Transverse colon (tissue), 4 donors: Measurements from ENCODE around the gene PAQR3. TPM values are rescaled to one million over a fixed set of nuclear protein-coding genes. Genes with fewer than 3 reads are reported as not detected.

Experiments used
- DNase-seq: peaks from one replicate; pipeline ENCODE4 v3.0.0-alpha.2; 2019
- H3K27ac ChIP-seq, 4 donors: fragments of 200-600 bp; sonication (generic); 2 replicates each; pipeline ENCODE4 v1.5.1; 2016 to 2018; ENCODE audit warnings: inconsistent platforms in 4 of 4
- H3K27me3 ChIP-seq: fragments of 200-600 bp; sonication (generic); 2 replicates; pipeline ENCODE4 v1.5.1; 2017; ENCODE audit warnings: inconsistent platforms
- H3K36me3 ChIP-seq, 4 donors: fragments of 200-600 bp; sonication (generic); 2 replicates each; pipeline ENCODE4 v1.5.1; 2017 to 2019; ENCODE audit warnings: inconsistent platforms in 4 of 4
- H3K4me1 ChIP-seq, 4 donors: fragments of 200-600 bp; sonication (generic); 2 replicates each; pipeline ENCODE4 v1.5.1; 2017 to 2020; ENCODE audit warnings: inconsistent platforms in 4 of 4
- H3K4me3 ChIP-seq, 4 donors: fragments of 200-600 bp; sonication (generic); 1 replicate in 1 of 4; 2 replicates in 3 of 4; pipeline versions ENCODE4 v1.5.1 to v1.6.1; 2017 to 2019; ENCODE audit warnings: inconsistent platforms in 4 of 4
- H3K9me3 ChIP-seq, 2 donors: fragments of 200-600 bp; sonication (generic); 2 replicates each; pipeline ENCODE4 v1.5.1; 2017 to 2019; ENCODE audit warnings: inconsistent platforms in 2 of 2
- EP300 ChIP-seq: sonication (generic); formaldehyde crosslinking; IDR thresholded peaks from one replicate; pipeline ENCODE4 v1.6.1; 2017; ENCODE audit warnings: antibody characterized with exemption, low read depth
- POLR2A ChIP-seq: fragments of 450-650 bp; IDR thresholded peaks from one replicate; pipeline ENCODE4 v1.6.1; 2016; ENCODE audit warnings: antibody characterized with exemption, mild to moderate bottlenecking, moderate library complexity
- POLR2AphosphoS5 ChIP-seq, 3 donors: sonication (generic); formaldehyde crosslinking; IDR thresholded peaks; one replicate each; pipeline ENCODE4 v1.6.1; 2016; ENCODE audit warnings: antibody characterized with exemption in 3 of 3
- WGBS, 2 donors: methylation state at CpG; one replicate each; pipeline ENCODE4 v1.1.5; 2018; ENCODE audit warnings: low coverage in 1 of 2; 5-methylcytosine and 5-hydroxymethylcytosine counted together
- in situ Hi-C, 4 donors: fragments of 200-750 bp; cut with MboI; loops; one replicate each; pipeline versions ENCODE4 v1.15.0 to v1.15.1; 2017; ENCODE audit warnings: low sequenced_read_pairs in 3 of 4, low pct_ligation_motif_present in 1 of 4, low pct_unique_long_range_greater_than_20kb in 1 of 4
- intact Hi-C: fragments of 100-400 bp; cut with DNase I; formaldehyde crosslinking; loops from one replicate; pipeline ENCODE4 v1.15.1; 2023; ENCODE audit warnings: low total_unique reads
- total RNA-seq, 4 donors: library from RNA; depleted of rRNA; stranded (reverse); fragments of >200 nt; gene quantifications; one replicate each; pipeline ENCODE4 v1.1.0, GENCODE V29; 2016
- TF ChIP-seq, protein P1 (sequence below), 5 experiments: fragments of 200-600 bp in 3 of 5; fragments of 450-650 bp in 2 of 5; sonication (generic) in 3 of 5; IDR thresholded peaks; 1 replicate in 2 of 5; 2 replicates in 3 of 5; pipeline ENCODE4 v1.5.1; 2016 to 2017; ENCODE audit warnings: antibody characterized with exemption in 5 of 5, inconsistent platforms in 3 of 5, mild to moderate bottlenecking in 2 of 5, moderate library complexity in 1 of 5

PAQR3 gene, protein sequence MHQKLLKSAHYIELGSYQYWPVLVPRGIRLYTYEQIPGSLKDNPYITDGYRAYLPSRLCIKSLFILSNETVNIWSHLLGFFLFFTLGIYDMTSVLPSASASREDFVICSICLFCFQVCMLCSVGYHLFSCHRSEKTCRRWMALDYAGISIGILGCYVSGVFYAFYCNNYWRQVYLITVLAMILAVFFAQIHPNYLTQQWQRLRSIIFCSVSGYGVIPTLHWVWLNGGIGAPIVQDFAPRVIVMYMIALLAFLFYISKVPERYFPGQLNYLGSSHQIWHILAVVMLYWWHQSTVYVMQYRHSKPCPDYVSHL
- 10 to 100 TPM in 3 of 4 donors, 1 to 10 TPM in 1; 4.0 to 13.1 (median 12.7) TPM for total RNA-seq

DNA sequence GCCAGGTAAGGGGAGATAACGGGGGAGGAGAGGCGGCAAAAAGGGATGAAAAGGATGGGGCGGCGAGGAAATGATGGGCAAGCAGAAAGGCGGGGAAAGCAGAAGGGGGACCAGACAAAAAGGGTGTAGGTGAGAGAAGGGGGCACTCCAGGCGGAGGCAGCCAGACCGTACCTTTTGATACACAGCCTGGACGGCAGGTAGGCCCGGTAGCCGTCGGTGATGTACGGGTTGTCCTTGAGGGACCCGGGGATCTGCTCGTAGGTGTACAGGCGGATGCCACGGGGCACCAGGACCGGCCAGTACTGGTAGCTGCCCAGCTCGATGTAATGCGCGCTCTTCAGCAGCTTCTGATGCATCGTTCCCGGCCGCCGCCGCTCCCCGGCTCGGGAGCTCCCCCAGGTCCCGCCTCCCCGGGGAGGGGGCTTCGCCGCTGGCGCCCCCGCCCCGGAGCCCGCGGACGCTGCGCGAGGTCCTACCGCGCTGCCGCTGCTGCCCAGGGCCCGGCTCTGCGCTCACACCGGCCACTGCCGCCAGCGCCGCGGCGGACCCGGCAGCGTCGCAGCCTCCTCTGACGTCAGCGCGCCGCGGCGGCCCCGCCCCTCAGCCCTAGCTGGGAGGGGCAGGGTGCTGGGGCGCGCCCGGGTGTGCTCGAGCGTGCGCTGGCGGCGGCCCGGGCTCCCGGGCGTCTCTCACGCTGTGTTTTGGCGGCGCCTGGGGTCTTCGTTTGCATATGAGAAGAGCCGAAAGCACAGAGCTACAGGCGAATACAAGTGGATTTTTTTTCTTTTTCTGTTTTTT lies at the start of gene PAQR3:
Gene PAQR3, minus strand, starts transcription at position 571 of the 799 bp plus-strand sequence. Its CDS starts 214 bp downstream, at position 357.
- H3K27me3 ChIP-seq = no peaks in the 10 kb centered on the region
- H3K36me3 ChIP-seq = no peaks in the 10 kb centered on the region
- H3K4me1 ChIP-seq = peaks cover 6 to 17% (median 9%) of the 10 kb centered on the region in 4 donors
- 0 to 1% methylated on average over 14 to 44 of the region's 77 CpGs for WGBS, 2 donors
- intact Hi-C loops = no loop called here
- H3K4me3 ChIP-seq = peak within 1 kb of the TSS; percentile 61 to 92 (median 85)
- peak; percentile 88 for DNase-seq
- TF ChIP-seq, protein P1, sequence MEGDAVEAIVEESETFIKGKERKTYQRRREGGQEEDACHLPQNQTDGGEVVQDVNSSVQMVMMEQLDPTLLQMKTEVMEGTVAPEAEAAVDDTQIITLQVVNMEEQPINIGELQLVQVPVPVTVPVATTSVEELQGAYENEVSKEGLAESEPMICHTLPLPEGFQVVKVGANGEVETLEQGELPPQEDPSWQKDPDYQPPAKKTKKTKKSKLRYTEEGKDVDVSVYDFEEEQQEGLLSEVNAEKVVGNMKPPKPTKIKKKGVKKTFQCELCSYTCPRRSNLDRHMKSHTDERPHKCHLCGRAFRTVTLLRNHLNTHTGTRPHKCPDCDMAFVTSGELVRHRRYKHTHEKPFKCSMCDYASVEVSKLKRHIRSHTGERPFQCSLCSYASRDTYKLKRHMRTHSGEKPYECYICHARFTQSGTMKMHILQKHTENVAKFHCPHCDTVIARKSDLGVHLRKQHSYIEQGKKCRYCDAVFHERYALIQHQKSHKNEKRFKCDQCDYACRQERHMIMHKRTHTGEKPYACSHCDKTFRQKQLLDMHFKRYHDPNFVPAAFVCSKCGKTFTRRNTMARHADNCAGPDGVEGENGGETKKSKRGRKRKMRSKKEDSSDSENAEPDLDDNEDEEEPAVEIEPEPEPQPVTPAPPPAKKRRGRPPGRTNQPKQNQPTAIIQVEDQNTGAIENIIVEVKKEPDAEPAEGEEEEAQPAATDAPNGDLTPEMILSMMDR (IDR thresholded peaks at IDR 0.05) = no peak
- TF ChIP-seq EP300 (no peak), POLR2A (peak; percentile 21), POLR2AphosphoS5 (IDR thresholded peaks at IDR 0.05) (peak; percentile 47 to 83 (median 70))
- peak within 1 kb of the TSS; percentile 79 to 87 (median 84) for H3K27ac ChIP-seq
- H3K9me3 ChIP-seq = no peaks in the 10 kb centered on the region
- in situ Hi-C loops = no loop called here

DNA sequence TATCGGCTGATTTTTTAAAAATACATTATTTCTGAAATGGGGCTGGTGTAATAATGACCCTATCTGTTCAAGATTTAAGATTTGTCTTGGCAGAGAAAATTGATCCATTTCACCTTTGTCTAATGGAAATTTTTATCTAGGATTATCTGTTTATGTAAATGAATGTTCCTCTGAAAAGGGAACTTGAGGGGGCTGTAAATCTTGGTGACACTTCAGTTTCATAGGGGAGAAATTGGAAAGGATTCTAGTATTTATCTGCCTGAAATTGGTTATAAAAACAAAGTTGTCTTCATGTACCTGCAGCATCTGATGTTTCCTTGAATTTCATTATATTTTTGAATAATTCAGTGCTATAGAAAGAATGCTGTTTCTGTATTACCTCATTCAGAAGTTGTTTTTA lies 48.4 kb upstream of the PAQR3 start:
- no peak for DNase-seq
- Histone ChIP-seq H3K36me3 (no peaks in the 10 kb centered on the region), H3K27ac (no peak overlapping the region), H3K9me3 (no peaks in the 10 kb centered on the region), H3K27me3 (no peaks in the 10 kb centered on the region), H3K4me3 (no peak overlapping the region), H3K4me1 (peaks cover 0 to 6% (median 0%) of the 10 kb centered on the region in 4 donors)
- intact Hi-C loops (no loop called here), in situ Hi-C loops (no loop called here)
- TF ChIP-seq EP300 = no peak
- no peak for TF ChIP-seq POLR2AphosphoS5 (IDR thresholded peaks at IDR 0.05)
- TF ChIP-seq, protein P1 (IDR thresholded peaks at IDR 0.05) = no peak
- TF ChIP-seq POLR2A = no peak
- 91 to 100% methylated on average over 1 of the region's 1 CpG for WGBS, 2 donors

DNA sequence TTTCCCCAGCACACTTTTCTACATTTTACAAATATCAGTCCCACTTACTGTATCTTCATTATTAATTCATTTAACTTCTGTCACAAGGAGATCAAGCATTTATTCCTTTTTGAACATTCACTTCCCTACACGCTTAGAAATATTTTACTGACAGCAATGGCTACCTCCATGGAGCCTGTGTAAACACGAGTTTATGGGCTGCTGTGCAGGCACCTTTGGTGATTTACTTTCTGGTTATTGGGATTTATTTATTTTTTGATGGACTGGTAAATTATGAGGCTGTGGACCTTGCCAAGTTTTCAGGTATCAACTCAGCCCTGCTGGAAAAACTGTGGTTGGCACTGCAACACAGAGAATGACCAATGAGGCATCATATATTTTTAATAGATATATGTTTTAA lies 45.4 kb upstream of the PAQR3 start:
- Histone ChIP-seq H3K4me1 (peaks cover 0 to 6% (median 0%) of the 10 kb centered on the region in 4 donors), H3K4me3 (no peak overlapping the region), H3K27ac (no peak overlapping the region), H3K9me3 (no peaks in the 10 kb centered on the region), H3K27me3 (no peaks in the 10 kb centered on the region), H3K36me3 (no peaks in the 10 kb centered on the region)
- intact Hi-C loops = no loop called here
- in situ Hi-C loops = no loop called here
- 29 to 30% methylated on average over 2 of the region's 2 CpGs for WGBS, 2 donors
- DNase-seq = no peak
- TF ChIP-seq, protein P1 (IDR thresholded peaks at IDR 0.05) = no peak
- TF ChIP-seq EP300 = no peak
- no peak for TF ChIP-seq POLR2A
- no peak for TF ChIP-seq POLR2AphosphoS5 (IDR thresholded peaks at IDR 0.05)

DNA sequence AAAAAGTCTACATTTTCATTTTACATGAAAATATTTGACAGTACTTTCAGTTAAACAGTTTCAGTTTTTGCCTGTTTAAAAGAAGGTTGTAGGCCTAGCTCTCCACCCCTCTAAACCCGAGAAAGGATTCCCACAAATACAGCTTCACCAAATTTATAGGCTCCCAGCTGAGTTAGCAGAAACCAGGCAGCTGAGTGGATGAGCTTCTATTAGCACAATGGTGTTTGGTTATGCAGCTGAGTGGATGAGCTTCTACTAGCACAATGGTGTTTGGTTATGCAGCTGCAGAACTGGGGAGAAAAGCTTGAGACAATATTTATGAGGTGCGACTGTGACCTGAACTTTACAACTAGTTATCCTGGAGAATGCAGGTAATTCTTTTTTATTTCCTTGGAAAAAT lies 36.6 kb upstream of the PAQR3 start:
- Histone ChIP-seq H3K9me3 (no peaks in the 10 kb centered on the region), H3K27me3 (no peaks in the 10 kb centered on the region), H3K4me1 (peaks cover 0 to 5% (median 0%) of the 10 kb centered on the region in 4 donors), H3K36me3 (no peaks in the 10 kb centered on the region), H3K27ac (no peak overlapping the region), H3K4me3 (no peak overlapping the region)
- intact Hi-C loops (no loop called here), in situ Hi-C loops (no loop called here)
- 61 to 63% methylated on average over 2 of the region's 2 CpGs for WGBS, 2 donors
- DNase-seq = no peak
- TF ChIP-seq EP300 = no peak
